Naive thymus-derived CD4-positive, alpha-beta T cell (primary cell): ENCODE data around the gene IKZF5. TPM values are rescaled to one million over a fixed set of nuclear protein-coding genes. Genes with fewer than 3 reads are reported as not detected.
A peak's percentile ranks its signal among the peaks of the same experiment; 100 is the strongest.

ENCODE experiments used
- ATAC-seq: fragments of 150-1000 bp; cut with Tn5 transposase; 2 replicates; pipeline ENCODE4 v1.10.0; 2021; ENCODE audit warnings: mild to moderate bottlenecking, moderate library complexity
- CTCF ChIA-PET: fragments of 350-600 bp; sonication (Branson Sonifier 250); formaldehyde crosslinking; loops from one replicate; lab custom pipeline; 2021; ENCODE audit warnings: antibody characterized with exemption; lab: Charles Lee
- POLR2A ChIA-PET: fragments of 350-600 bp; sonication (Branson Sonifier 250); formaldehyde crosslinking; loops from one replicate; lab custom pipeline; 2021; ENCODE audit warnings: antibody characterized with exemption, inconsistent platforms; lab: Charles Lee
- DNase-seq, 9 donors: peaks; one replicate each; pipeline versions ENCODE4 v3.0.0 to v3.0.0-alpha.2; 2020 to 2022; ENCODE audit warnings: mixed read lengths in 1 of 9
- H3K27ac ChIP-seq: one replicate; pipeline ENCODE4 v1.7.0; 2013; ENCODE audit warnings: mild to moderate bottlenecking, low read depth, low read length, moderate library complexity
- H3K27me3 ChIP-seq, 2 donors: one replicate each; pipeline ENCODE4 v1.7.0; 2013; ENCODE audit warnings: low read length in 2 of 2, mild to moderate bottlenecking in 2 of 2, moderate library complexity in 2 of 2; ENCODE audit not compliant: control insufficient read depth in 2 of 2, insufficient read depth in 2 of 2
- H3K36me3 ChIP-seq, 3 experiments: 1 replicate in 2 of 3; 2 replicates in 1 of 3; pipeline ENCODE4 v1.7.0; 2013; ENCODE audit warnings: low read length in 3 of 3, mild to moderate bottlenecking in 3 of 3, moderate library complexity in 1 of 3; ENCODE audit not compliant: insufficient read depth in 3 of 3, control insufficient read depth in 2 of 3
- H3K4me1 ChIP-seq, 2 donors: one replicate each; pipeline ENCODE4 v1.7.0; 2013; ENCODE audit warnings: low read length in 2 of 2, mild to moderate bottlenecking in 2 of 2, moderate library complexity in 1 of 2; ENCODE audit not compliant: control insufficient read depth in 2 of 2, insufficient read depth in 2 of 2
- H3K4me3 ChIP-seq: 2 replicates; pipeline ENCODE4 v1.7.0; 2013; ENCODE audit warnings: mild to moderate bottlenecking, low read length
- H3K9me3 ChIP-seq, 3 experiments: 1 replicate in 2 of 3; 2 replicates in 1 of 3; pipeline ENCODE4 v1.7.0; 2013; ENCODE audit warnings: low read length in 3 of 3; ENCODE audit not compliant: control insufficient read depth in 2 of 3
- H3K27ac Mint-ChIP-seq, 9 donors: one replicate each; pipeline ENCODE4 v1.8.0; 2020 to 2022; ENCODE audit warnings: mixed read lengths in 9 of 9, mild to moderate bottlenecking in 8 of 9, moderate library complexity in 5 of 9, inconsistent platforms in 2 of 9
- H3K27me3 Mint-ChIP-seq, 5 donors: one replicate each; pipeline ENCODE4 v1.8.0; 2021 to 2022; ENCODE audit warnings: mixed read lengths in 5 of 5, mild to moderate bottlenecking in 1 of 5
- H3K36me3 Mint-ChIP-seq, 5 donors: one replicate each; pipeline ENCODE4 v1.8.0; 2020 to 2022; ENCODE audit warnings: mixed read lengths in 5 of 5, mild to moderate bottlenecking in 3 of 5, inconsistent platforms in 1 of 5
- H3K4me1 Mint-ChIP-seq, 7 donors: one replicate each; pipeline ENCODE4 v1.8.0; 2020 to 2022; ENCODE audit warnings: mixed read lengths in 7 of 7, mild to moderate bottlenecking in 3 of 7, inconsistent platforms in 1 of 7
- H3K4me3 Mint-ChIP-seq, 10 donors: one replicate each; pipeline ENCODE4 v1.8.0; 2020 to 2022; ENCODE audit warnings: mild to moderate bottlenecking in 10 of 10, mixed read lengths in 10 of 10, moderate library complexity in 6 of 10, inconsistent platforms in 2 of 10
- H3K9me3 Mint-ChIP-seq, 11 donors: one replicate each; pipeline ENCODE4 v1.8.0; 2020 to 2022; ENCODE audit warnings: mixed read lengths in 11 of 11, mild to moderate bottlenecking in 4 of 11, inconsistent platforms in 1 of 11, moderate library complexity in 1 of 11
- intact Hi-C, 2 donors: fragments of 100-400 bp; cut with micrococcal nuclease; formaldehyde crosslinking; loops; one replicate each; pipeline ENCODE4 v1.15.1; 2023
- polyA plus RNA-seq, 2 donors: library from polyadenylated mRNA; unstranded; fragments of 300-500 nt; fragmentation: Illumina TruSeq; gene quantifications; one replicate each; pipeline ENCODE4 v1.2.3, GENCODE V29; 2021
- total RNA-seq, 6 experiments: library from RNA in 5 of 6; stranded (reverse) in 5 of 6; gene quantifications; 1 replicate in 5 of 6; 2 replicates in 1 of 6; pipeline ENCODE4 v1.2.3 and lab custom pipeline; 2021 to 2026

Gene IKZF5, protein sequence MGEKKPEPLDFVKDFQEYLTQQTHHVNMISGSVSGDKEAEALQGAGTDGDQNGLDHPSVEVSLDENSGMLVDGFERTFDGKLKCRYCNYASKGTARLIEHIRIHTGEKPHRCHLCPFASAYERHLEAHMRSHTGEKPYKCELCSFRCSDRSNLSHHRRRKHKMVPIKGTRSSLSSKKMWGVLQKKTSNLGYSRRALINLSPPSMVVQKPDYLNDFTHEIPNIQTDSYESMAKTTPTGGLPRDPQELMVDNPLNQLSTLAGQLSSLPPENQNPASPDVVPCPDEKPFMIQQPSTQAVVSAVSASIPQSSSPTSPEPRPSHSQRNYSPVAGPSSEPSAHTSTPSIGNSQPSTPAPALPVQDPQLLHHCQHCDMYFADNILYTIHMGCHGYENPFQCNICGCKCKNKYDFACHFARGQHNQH
- 10 to 100 TPM; 15.8 to 57.7 (median 37.2) TPM for total RNA-seq
- 10 to 100 TPM; 17.8 to 25.9 TPM for polyA plus RNA-seq
- total RNA-seq (lab: John Stamatoyannopoulos, UW) = 39.3 reads per million, percentile 66 among the genes with 10 or more reads in this experiment

DNA sequence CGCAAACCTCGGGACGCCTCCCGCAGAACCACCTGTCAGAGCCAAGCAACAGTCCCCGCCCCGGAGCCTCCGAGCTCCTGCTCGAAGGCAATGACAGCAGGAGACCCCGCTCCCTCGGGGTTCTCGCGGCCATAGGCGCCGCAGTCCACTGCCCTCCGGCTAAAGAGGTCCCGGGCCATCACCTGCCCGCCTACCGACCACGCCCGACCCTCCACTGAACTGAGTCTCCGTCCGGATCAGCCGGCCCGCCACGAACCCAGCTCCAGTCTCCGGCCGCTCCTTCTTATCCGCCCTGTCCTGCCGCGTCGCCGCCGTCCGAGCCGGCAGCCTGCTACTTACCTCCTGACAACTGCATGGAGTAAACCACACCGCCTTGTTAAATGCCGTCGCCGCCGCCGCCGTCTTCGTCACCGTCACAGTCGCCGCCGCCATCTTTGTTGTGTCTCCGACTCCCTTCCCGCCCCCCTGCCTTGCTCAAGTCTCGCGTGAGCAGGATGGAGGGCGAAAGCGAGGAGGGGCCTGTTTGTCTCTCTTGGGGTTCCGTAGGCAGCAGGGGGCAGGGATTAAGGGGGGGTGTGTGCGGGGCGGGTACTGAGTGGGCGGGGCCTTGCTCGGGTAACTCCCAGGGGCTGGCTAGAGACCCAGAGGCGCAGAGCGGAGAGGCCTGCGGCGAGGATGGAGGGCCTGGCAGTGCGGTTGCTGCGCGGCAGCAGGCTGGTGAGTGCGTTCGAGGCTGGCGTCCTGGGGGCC, at the start of gene IKZF5, which contains the start of gene ACADSB:
Gene IKZF5 (minus strand): TSS at position 441 of the 750 bp plus-strand sequence. CDS start 10,170 bp downstream, outside the sequence.
Gene ACADSB (plus strand): TSS at position 652 of the 750 bp plus-strand sequence. CDS start 24 bp downstream, at position 676.
- peaks cover 28 to 78% (median 71%) of the 10 kb centered on the region in 7 donors for H3K4me1 Mint-ChIP-seq
- ATAC-seq = peak; percentile 97
- intact Hi-C loops = loop anchor here (1.0 to 5.0 kb wide), 16 partner anchors 19 to 1908 kb away; partner anchors contain the start of genes ATE1 (in 2 of the 2), BUB3 (in 2 of the 2), C10orf88 (in 2 of the 2) and FAM24B (in 2 of the 2)

GRCh38 chr10:123057968-123058367, 49.4 kb upstream of the IKZF5 start:
- Histone ChIP-seq H3K27me3 (no peaks in the 10 kb centered on the region), H3K27ac (no peak overlapping the region), H3K4me3 (no peak overlapping the region), H3K4me1 (no peaks in the 10 kb centered on the region), H3K36me3 (peaks cover 0 to 9% (median 0%) of the 10 kb centered on the region in 3 experiments), H3K9me3 (no peaks in the 10 kb centered on the region)
- peaks cover 6 to 37% (median 19%) of the 10 kb centered on the region in 5 donors for H3K36me3 Mint-ChIP-seq
- no peak overlapping the region for H3K4me3 Mint-ChIP-seq
- DNase-seq = no peak
- intact Hi-C loops = no loop called here
- ChIA-PET CTCF (no interaction called here), POLR2A (no interaction called here)
- H3K9me3 Mint-ChIP-seq = peaks cover 0 to 4% (median 0%) of the 10 kb centered on the region in 11 donors
- no peak overlapping the region for H3K27ac Mint-ChIP-seq
- peaks cover 0 to 5% (median 0%) of the 10 kb centered on the region in 5 donors for H3K27me3 Mint-ChIP-seq
- ATAC-seq = no peak
- no peaks in the 10 kb centered on the region for H3K4me1 Mint-ChIP-seq

More for the DNA sequence above, at the start of gene IKZF5, which contains the start of gene ACADSB:
- Histone ChIP-seq H3K27ac (peak within 1 kb of the TSS; percentile 92), H3K4me1 (peaks cover 28 to 30% of the 10 kb centered on the region in 2 donors), H3K36me3 (peaks cover 0 to 6% (median 0%) of the 10 kb centered on the region in 3 experiments), H3K27me3 (no peaks in the 10 kb centered on the region), H3K4me3 (peak within 1 kb of the TSS; percentile 93), H3K9me3 (no peaks in the 10 kb centered on the region)
- H3K36me3 Mint-ChIP-seq = peaks cover 4 to 18% (median 12%) of the 10 kb centered on the region in 5 donors
- H3K27ac Mint-ChIP-seq = peak within 1 kb of the TSS; percentile 99 to 100 (median 100)
- H3K4me3 Mint-ChIP-seq = peak within 1 kb of the TSS; percentile 91 to 100 (median 100)
- CTCF ChIA-PET = interaction anchor here (0.8 to 1.5 kb wide), 2 partner anchors 13 to 30 kb away, joined by 3 read pairs; no protein-coding TSS in a partner anchor
- DNase-seq = peak; percentile 83 to 98 (median 96)
- no peaks in the 10 kb centered on the region for H3K27me3 Mint-ChIP-seq
- POLR2A ChIA-PET = interaction anchor here (0.5 to 4.8 kb wide), 16 partner anchors 9 to 1907 kb away, joined by 3 to 71 read pairs (median 3); partner anchors contain the start of genes BUB3, C10orf88 and PSTK
- no peaks in the 10 kb centered on the region for H3K9me3 Mint-ChIP-seq

DNA sequence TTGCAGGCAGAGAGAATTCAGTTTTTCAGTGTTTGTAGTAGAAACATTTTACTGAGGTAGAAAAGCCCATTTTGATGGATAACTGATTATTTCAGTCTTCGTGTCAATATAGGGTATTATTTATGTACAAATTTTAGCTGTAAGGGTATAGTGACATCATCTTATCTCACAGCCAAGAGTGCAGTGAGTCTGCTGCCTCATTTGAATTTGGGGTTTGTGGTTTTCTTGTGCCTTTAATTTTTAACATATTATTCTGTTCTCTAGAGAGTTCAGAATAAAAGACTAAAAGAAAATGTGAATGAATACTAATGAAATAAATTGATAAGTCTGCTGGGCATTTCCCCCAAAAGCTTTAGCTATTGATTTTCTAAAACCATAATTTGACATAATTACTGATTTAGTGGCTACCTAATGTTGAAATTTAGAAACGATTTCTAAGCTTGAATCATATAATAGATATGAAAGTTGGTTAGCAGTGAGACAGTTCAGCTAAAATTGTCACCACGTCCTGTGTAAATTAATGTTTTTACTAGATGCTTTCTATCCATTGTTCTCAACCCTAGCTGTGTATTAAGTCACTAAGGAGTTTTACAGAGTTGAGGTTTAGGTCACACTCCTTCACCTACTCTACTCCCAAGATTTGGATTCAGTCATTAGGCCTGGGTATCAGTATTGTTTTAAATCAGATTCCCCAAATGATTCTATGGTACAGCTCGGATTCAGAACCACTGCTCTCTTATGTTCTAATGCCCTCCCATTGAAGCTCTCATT, 37.6 kb upstream of the IKZF5 start:
- Histone ChIP-seq H3K9me3 (no peaks in the 10 kb centered on the region), H3K4me1 (no peaks in the 10 kb centered on the region), H3K4me3 (no peak overlapping the region), H3K27ac (no peak overlapping the region), H3K36me3 (peaks cover 4 to 29% (median 25%) of the 10 kb centered on the region in 3 experiments), H3K27me3 (no peaks in the 10 kb centered on the region)
- Mint-ChIP-seq H3K27me3 (no peaks in the 10 kb centered on the region), H3K27ac (no peak overlapping the region), H3K9me3 (no peaks in the 10 kb centered on the region), H3K4me1 (peaks cover 0 to 6% (median 0%) of the 10 kb centered on the region in 7 donors), H3K4me3 (no peak overlapping the region), H3K36me3 (peaks cover 0 to 49% (median 36%) of the 10 kb centered on the region in 5 donors)
- CTCF ChIA-PET = interaction anchor here (0.8 to 1.3 kb wide), 2 partner anchors 87 to 514 kb away, joined by 3 read pairs; no protein-coding TSS in a partner anchor
- DNase-seq (no peak), ATAC-seq (no peak)
- POLR2A ChIA-PET = no interaction called here
- intact Hi-C loops = loop anchor here in 1 of 2 donors (10.0 kb wide), 1 partner anchor 229 kb away; no protein-coding TSS in a partner anchor

GRCh38 chr10:123044391-123044790, 35.8 kb upstream of the IKZF5 start:
- no peak overlapping the region for H3K27ac ChIP-seq
- ChIA-PET CTCF (interaction anchor here (0.8 to 1.0 kb wide), 2 partner anchors 55 to 368 kb away, joined by 3 to 4 read pairs; no protein-coding TSS in a partner anchor), POLR2A (no interaction called here)
- H3K4me3 ChIP-seq = no peak overlapping the region
- peaks cover 4 to 29% (median 19%) of the 10 kb centered on the region in 3 experiments for H3K36me3 ChIP-seq
- H3K27me3 ChIP-seq = no peaks in the 10 kb centered on the region
- Mint-ChIP-seq H3K9me3 (no peaks in the 10 kb centered on the region), H3K4me3 (no peak overlapping the region), H3K27me3 (no peaks in the 10 kb centered on the region), H3K4me1 (peaks cover 0 to 7% (median 0%) of the 10 kb centered on the region in 7 donors), H3K36me3 (peaks cover under 1 to 42% (median 25%) of the 10 kb centered on the region in 5 donors), H3K27ac (no peak overlapping the region)
- H3K4me1 ChIP-seq = no peaks in the 10 kb centered on the region
- DNase-seq = no peak
- ATAC-seq = no peak
- intact Hi-C loops = loop anchor here in 1 of 2 donors (5.0 to 10.0 kb wide), 2 partner anchors 230 to 923 kb away; no protein-coding TSS in a partner anchor
- H3K9me3 ChIP-seq = no peaks in the 10 kb centered on the region

DNA sequence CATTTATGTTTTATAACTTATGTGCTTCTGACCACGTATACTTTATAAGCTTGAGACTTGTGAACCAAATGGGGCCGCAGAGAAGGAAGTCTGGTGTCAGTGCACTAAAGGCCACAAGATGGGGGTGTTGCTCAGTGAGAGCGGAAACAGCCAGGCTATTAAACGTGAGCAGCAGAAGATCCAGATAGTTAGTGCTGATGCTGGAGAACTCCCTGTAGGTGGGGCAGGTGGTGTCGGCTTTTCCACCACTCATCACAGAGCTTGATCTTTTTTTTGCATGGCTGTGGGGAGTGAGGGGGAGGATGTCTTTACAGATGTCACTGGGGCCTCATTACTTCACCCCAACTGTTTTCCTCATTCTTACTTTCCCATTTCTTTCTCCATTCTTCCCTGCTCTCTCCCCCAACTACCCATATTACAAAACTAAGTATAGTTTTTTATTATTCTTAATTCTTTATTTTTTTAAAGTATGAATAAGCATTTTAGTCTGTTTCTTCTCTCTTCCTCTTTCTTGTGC, 34.9 kb upstream of the IKZF5 start:
- H3K36me3 Mint-ChIP-seq = peaks cover 1 to 40% (median 26%) of the 10 kb centered on the region in 5 donors
- POLR2A ChIA-PET = no interaction called here
- no peak overlapping the region for H3K4me3 Mint-ChIP-seq
- Histone ChIP-seq H3K4me3 (no peak overlapping the region), H3K9me3 (no peaks in the 10 kb centered on the region), H3K4me1 (no peaks in the 10 kb centered on the region), H3K36me3 (peaks cover 4 to 29% (median 17%) of the 10 kb centered on the region in 3 experiments), H3K27ac (no peak overlapping the region), H3K27me3 (no peaks in the 10 kb centered on the region)
- H3K27me3 Mint-ChIP-seq = no peaks in the 10 kb centered on the region
- no peak overlapping the region for H3K27ac Mint-ChIP-seq
- no peaks in the 10 kb centered on the region for H3K9me3 Mint-ChIP-seq
- peaks cover 0 to 10% (median 6%) of the 10 kb centered on the region in 7 donors for H3K4me1 Mint-ChIP-seq
- DNase-seq (peak in 8 of 9 donors; percentile 11 to 50 (median 36)), ATAC-seq (peak; percentile 70)
- intact Hi-C loops = loop anchor here (1.0 to 10.0 kb wide), 5 partner anchors 90 to 924 kb away; no protein-coding TSS in a partner anchor
- CTCF ChIA-PET = interaction anchor here (0.6 to 1.2 kb wide), 5 partner anchors 9 to 514 kb away, joined by 3 to 5 read pairs (median 3); no protein-coding TSS in a partner anchor
